Left renal pelvis (tissue), 4 donors: ENCODE data around the gene NAP1L5. TPM values are rescaled to one million over a fixed set of nuclear protein-coding genes. Genes with fewer than 3 reads are reported as not detected.

Experiments
- DNase-seq, 4 donors: peaks; one replicate each; pipeline ENCODE4 v3.0.0-alpha.2; 2013; ENCODE audit warnings: low read depth in 4 of 4, low spot score in 3 of 4
- polyA plus RNA-seq, 4 donors: library from polyadenylated mRNA; unstranded; fragments of 120-200 nt; gene quantifications; one replicate each; pipeline ENCODE4 v1.2.1, GENCODE V29; 2013; ENCODE audit not compliant: insufficient read length in 4 of 4

The NAP1L5 gene
- polyA plus RNA-seq, 4 donors = 11.1 to 21.6 (median 17.5) TPM

DNA sequence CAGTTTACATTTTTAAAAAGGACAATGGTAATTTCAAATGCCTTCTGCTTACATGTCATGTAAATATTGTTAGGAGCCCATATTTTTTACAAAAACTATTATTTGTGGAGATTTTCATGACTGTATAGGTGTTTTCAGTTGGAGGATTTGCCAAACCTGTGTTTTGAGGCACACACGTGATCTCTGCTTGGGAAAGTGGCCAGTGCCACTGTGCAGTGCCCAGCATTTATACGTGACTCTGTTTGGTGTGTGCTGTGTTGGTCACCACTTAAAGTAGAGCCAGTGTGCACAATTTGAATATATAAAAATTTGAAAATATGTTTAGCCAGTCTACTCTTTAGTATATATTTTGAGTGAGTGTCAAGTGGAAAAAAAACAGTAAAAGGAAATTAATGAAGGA lies 26.8 kb upstream of the NAP1L5 start:
- DNase-seq = no peak

DNA sequence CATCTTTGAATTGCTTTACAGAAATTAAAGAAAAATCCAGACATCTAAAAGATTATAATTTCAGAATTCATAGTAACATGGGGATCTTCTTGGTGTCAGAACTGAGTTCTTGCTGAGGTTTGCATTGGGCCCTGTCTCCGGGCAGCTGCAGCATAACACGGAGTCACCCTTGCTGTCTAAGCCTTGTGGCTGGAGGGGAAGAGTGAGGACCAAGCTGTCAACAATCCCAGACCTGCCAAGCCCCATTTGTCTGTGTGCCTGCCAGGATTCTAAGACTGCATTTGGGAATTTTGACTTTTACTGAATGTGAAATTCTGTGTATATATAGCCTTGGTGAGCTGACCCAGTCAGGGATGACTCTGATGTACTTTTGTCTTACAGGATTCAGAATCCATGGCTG lies 25.2 kb upstream of the NAP1L5 start:
- DNase-seq = no peak

DNA sequence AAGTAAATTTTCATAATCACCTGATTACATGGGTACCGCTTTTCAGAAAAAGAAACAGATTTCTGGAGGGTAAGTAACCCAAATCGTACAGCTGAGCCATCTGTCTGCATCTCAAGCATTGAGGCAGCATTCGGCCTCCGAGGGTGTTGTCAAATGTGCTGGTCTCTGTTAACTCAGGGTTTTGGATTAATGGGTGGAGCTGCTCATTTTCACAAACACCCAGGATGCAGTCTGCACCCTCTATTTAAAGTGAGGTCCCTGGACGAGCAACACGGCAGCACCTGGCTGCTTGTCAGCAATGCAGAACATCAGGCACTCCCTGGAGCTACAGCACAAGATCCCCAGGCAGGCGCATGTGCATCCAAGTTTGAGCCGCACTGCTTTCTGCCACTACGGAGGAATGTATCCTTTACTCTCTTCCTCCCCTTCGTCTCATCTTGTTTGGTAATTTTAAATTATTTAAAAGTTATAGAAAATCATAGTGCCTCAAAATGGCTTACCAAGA lies 24.7 kb upstream of the NAP1L5 start:
- no peak for DNase-seq

DNA sequence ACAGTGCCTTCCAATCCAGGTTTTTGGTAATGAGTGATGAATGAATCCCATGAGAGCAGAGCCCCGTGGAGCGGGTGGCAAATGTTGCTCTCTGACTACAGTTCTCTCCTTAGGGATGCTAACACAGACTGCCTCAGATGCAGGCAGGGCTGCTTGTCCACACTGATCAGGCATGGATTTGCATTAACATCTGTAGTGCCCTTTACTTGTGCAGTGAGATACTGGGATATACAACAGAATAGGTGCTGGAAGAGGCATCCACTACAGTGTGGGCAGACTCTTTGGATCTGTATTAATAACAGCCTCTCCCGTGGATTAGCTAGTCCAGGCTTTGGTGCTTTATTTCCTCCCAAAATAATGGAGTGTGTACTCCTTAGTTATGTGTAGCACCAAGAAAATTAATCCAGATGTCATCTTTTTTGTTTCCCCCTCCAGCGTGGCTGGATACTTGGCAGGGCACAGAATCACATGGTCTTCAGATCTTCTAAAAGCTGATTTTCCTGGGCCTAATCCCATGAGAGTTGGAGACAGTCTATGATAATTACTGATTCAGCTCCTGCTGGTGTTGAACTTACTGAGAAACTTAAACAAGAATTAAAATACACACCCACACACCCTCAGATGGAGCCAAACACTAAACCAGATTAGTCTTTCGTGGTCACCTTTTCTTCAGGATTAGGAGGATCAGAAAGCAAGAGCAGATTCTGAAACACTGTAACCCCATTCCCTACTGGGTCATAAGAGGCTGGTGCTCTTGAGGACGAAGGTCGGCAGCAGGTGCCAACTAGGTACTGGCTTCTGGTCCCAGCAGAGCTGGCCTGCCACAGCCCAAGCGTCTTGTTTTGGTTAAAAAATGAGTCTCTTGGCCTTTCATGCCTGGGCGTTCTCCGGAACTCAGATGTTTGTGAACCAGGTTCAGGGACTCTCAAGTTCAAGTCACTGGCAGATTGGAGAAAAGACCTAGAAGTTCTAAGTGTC lies 23.1 kb upstream of the NAP1L5 start:
- DNase-seq = no peak

DNA sequence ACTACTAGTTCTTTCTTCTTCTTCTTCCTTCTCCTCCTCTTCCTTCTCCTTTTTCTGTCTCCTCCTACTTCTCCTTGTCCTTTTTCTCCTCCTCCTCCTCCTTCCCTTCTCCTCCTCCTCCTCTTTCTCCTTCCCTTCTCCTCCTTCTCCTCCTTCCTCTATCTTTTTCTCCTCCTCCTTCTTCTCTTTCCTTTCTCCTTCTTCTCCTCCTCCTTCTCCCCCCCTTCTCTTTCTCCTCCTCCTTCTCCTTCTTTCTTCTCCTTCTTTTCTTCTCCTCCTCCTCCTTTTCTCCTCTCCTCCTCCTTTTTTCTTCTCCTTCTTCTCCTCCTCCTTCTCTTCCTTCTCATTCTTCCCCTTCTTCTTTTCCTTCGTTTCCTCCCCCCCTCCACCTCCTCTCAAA lies 21.8 kb upstream of the NAP1L5 start:
- no peak for DNase-seq

DNA sequence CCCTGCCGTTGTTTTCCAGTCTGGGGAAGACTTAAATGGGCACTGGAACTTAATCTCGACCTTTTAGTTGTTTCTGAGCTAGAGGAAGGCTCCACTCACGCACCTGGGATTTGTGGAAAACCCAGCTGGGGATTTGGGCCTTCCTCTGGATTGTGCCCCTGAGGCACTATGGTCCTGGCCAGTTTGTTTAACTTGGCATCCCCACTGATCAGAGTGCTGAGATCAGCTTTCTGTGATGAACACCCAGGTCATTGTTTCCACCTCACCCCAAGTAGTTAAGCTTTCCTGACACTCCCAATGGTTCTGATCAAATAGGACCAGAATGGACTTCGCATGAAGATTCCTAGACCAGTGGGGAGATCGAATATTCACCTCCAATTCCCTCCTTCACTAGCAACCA lies 20.5 kb upstream of the NAP1L5 start:
- no peak for DNase-seq

DNA sequence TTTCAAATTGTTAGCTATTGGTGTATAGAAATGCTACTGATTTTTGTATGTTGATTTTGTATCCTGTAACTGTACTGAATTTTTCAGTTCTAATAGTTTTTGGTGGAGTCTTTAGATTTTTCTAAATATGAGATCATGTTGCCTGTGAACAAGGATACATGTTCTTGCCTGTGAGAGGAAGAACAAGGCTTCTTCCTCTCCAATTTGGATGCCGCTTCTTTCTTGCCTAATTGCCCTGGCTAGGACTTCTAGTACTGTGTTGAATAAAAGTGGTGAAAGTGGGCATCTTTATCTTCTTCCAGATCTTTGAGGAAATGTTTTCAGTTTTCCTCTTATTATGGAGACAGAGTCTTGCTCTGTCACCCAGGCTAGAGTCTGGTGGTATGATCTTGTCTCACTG lies 16.2 kb upstream of the NAP1L5 start:
- DNase-seq = no peak

DNA sequence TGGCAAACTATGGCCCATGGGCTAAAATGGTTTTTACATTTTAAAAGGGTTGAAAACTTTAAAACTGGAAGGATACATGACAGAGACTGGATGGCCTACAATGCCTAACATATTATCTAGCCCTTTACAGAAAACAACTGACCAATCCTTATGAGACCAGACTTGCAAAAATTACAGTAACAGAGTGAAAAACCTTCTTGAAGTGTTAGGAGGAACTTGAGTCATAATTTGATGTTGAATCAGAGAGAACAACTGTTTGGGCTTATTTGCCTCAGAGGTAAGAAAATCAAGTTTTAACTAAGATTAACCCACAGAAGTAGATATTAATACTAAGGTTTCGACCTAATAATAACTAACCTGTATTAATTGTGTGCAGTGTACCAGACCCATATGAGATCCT lies 12.4 kb upstream of the NAP1L5 start:
- DNase-seq = no peak

DNA sequence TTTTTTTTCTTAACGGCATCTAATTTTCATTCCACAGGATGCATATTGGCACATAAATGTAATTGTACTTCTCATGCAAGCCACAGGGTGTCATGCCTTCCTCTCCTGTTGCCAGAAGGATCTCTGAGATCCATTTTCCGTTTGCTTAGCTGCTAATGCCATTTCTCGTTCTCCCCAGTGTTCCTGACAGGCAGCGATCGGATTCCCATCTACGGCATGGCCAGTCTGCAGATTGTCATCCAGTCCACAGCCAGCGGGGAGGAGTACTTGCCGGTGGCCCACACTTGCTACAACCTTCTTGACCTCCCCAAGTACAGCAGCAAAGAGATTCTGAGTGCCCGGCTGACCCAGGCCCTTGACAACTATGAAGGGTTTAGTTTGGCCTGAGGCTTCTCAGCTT lies 8.9 kb upstream of the NAP1L5 start:
- peak in 2 of 4 donors; percentile 25 to 27 for DNase-seq

DNA sequence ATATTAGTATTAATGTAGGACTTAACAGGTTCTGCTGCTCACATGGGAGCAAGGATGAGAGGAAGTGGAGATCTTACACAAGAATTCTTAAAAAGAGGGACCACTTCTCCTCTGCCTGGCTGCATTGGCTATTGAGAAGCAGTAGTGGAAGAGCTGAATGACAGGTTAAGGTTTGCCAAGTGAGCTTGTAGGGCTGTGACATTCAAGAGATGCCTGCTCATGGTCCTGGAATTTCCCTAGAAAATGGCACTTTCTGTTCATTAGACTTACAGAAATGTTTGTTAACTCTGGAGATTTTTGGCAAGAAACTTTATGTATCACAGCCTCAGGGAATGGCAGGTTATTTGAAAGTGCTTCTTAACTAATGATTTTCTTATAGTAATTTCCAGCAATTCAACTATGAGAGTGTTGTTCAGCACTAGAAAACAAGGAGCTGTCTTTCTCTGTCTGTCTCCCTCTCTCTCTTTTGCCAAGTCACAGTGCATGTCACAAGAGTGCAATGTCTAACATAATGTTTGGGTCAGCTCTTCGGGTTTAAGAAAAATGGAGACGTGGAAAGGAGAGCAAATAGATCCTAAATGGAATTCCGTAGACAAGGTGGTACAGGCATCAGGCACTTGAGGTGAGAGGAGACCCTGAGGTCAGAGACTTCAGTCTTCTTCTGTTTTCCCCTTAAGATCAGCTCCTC lies 8.3 kb upstream of the NAP1L5 start:
- no peak for DNase-seq

DNA sequence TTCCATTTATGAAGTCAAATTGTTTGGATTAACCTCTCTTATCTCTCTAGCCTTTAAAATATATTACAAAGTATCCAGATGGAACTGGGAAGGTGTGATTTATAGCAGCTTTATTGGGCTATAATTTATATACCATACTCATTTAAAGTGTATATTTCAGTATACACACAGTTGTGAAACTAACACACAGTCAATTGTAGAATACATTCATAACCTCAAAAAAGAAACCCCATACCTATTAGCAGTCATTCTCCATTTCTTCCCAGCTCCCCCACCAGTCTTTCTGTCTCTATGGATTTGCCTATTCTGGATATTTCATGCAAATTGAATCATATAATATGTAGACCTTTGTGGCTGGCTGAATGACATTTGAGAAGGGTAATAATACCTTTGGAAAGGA lies 7.6 kb upstream of the NAP1L5 start:
- DNase-seq = no peak

DNA sequence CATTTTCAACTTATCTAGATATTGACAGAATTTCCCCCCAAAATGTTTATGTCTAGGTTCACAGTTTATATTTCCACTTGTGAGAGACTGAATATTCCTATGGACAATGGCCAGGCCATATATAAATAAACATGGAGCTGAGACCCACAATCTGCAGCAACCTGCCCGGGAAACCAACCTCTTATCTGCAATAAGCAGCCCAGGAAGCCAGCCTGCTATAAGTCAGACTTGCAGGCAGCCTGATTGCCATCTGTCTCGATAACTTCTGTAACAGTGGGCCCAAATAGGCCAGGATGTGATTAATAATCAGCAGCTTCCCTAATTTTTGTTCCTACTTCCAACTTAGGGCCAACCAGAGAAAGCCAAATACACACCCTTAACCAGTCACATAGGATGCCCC lies 5.2 kb upstream of the NAP1L5 start:
- no peak for DNase-seq

DNA sequence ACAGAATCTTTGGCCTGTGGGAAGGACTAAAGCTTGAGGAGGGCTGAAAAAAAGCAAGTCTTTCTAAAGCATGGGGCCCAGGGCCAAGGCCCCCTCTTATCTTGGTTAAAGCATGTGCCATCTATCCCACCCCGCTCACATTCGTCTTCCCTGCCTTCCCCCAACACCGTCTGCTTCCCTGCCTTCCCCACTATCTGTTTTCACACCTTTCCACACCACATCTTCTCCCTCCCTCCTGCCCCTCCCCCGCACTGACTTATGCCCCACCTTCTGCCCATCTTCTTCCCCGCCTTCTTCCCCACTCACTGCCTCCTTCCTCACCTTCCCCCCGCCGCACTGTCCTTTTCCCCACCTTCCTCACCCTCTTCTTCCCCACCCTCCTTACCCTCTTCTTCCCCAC lies 890 bp upstream of the NAP1L5 start:
- DNase-seq = no peak

DNA sequence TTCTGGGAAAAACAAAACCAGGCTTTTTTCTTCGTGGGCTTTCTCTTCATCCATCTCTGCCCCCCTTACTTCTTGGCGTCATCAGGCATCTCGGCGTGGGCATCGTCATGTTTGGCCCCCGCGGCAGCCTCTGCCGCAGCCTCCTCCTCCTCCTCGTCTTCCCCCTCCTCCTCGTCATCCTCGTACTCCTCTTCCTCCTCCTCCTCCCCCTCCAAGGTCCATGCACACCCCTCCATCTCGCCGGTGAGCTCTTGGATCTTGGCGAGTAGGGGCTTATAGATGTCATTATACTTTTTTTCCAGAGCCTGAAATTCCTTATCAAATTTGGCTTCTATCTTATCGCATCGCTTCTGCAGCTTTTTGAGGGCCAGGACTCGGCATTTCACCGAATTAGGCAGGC lies 488 bp downstream of the NAP1L5 start:
- peak in 2 of 4 donors; percentile 6 to 18 for DNase-seq

DNA sequence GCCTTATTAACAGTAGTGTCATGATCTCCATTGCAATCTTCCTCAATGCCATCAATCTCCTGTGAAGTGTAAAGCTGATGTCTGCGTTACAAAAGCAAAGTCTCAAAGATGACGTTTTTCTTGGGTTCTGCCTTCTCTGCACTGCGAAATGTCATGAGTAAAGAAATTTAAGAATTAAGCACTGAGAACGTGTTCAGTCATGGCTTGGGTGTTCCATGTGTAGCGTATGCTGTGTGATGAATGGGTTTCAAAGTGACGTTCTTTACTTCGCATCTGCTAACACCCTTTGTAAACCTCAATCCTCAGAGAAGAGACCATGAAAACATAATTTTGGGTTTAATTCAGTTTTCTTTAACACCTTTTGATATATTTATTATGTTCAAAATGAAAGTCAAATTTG lies 999 bp downstream of the NAP1L5 start:
- no peak for DNase-seq

DNA sequence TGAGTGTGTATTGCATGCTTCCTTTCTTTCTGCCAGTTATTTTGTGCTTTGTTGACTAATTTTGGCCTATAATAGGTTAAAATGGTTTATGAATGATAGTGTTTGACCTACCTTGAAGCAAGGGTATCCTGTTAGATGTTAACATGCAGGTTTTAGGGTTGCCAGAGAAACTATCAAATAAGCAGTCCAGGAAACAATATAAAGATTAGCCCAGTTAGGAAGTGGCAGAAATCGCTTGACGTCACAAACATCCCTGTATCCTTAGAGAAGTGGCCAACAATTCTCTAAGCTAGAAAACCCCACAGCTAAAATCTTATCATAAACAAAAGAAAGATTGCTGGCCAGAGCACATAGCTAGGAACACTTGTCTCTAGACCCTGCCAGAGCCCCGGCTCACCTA lies 3.8 kb downstream of the NAP1L5 start:
- DNase-seq = no peak

DNA sequence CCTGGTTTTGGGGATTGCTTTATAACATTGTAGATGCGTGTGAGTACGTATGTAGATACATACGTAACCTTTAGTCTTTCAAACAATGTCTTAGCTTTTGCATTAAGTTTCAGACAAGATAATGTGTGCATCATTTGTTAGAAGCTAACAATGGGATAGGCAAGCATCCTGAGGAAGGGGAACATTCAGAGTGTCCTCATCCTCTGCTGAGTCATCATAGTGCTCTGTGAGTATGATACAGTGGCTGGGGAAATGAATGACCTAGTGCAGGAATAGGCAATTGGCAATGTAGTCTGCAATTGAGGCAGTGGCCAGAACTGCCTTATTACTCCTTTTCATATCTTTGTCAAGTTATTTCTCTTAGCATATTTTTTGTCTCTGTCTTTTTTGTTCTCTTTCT lies 7.3 kb downstream of the NAP1L5 start:
- no peak for DNase-seq

DNA sequence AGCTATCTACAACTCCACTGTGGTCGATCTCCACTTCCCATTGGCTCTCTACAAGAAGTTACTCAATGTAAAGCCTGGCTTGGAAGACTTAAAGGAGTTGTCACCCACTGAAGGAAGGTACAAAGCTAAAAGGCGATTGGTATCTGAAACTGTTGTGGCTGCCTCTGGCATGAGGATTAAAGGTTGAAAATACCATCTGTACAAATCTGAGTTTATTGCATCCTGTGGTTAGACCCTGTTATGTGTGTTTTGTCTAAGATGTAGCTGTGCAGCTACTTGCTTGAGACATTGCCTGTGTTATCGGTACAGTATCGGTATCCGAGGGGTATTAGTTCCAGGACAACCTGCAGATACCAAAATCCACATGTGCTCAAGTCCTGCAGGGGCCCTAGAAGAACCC lies 16.4 kb downstream of the NAP1L5 start:
- DNase-seq = no peak

DNA sequence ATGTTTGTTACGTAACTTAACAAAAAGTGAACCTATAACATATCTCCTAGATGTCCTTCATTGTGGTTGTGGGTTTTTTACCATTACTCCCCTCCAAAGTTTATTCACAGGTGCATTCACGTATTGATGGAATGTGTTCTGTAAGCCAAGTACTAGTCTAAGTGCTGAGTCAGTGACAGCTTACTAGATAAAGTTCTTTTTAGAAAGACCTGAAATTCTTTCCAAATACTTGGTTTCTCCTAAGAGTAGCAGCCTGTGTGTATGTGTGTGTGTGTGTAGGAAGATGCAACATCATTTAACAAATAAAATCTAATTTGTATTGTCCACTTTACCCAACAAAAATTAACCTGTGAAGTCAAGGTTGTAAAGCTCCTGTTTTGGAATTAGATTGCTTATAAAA lies 22.1 kb downstream of the NAP1L5 start:
- DNase-seq = no peak

DNA sequence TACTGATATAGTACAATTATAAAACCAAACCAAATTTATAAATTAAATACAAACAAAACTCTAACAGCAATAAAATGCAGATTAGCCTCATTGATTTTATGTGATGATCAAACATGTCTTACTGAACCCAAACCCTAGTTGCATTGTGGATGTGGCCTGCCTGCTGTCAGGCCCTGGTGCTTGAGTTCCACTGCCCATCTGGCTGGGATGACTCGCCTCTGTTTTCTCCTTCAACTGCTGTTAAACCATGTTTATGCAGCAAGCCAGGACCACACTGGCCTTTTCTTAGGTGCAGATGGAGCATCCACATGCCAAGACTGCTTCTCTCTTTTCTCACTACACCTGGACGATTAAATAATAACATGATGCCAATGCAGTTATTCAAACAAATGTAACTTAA lies 22.6 kb downstream of the NAP1L5 start:
- no peak for DNase-seq

DNA sequence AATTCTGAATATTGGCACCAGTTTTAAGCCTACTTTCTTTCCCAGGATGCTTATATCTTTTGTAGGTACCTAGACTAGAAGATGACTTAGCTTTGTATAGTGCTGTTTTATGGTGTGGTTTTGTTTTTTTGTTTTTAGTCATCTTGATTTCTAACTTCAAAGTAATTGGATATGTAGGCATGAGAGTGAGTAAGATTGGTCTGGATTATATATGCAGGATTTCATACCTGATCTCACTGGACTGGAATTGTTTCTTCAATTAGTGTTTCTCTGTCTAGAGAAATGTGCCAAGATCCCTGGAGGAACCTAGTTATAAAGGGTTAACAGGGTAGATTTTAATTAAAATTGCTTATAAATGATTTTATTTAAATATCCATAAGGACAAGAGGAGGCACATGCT lies 23.1 kb downstream of the NAP1L5 start:
- no peak for DNase-seq

DNA sequence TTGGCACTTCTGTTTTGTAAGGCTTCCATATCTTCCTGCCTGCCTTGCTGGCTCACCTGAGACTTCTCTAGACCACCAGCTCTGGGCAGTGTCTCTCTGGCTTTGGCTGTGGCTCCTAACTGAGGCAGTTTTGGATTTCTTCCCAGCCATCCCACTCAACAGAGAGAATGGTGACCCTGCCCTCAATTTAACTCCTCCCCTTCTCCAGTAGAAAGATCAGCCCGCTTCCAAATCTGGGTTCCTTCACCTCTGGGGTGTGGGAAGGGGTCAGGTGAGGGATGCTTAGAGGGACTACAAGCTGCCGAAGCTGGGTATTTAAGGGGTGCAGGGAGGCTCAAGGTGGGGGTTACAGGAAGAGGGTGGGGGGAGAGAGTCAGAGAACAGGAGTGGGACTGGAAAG lies 23.7 kb downstream of the NAP1L5 start:
- DNase-seq = no peak
